ENCODE measurements around the gene HDLBP.

HDLBP gene

GRCh38 chr2:241274127-241274526, 41.3 kb downstream of the HDLBP start:
- TF ChIP-seq, protein P1, sequence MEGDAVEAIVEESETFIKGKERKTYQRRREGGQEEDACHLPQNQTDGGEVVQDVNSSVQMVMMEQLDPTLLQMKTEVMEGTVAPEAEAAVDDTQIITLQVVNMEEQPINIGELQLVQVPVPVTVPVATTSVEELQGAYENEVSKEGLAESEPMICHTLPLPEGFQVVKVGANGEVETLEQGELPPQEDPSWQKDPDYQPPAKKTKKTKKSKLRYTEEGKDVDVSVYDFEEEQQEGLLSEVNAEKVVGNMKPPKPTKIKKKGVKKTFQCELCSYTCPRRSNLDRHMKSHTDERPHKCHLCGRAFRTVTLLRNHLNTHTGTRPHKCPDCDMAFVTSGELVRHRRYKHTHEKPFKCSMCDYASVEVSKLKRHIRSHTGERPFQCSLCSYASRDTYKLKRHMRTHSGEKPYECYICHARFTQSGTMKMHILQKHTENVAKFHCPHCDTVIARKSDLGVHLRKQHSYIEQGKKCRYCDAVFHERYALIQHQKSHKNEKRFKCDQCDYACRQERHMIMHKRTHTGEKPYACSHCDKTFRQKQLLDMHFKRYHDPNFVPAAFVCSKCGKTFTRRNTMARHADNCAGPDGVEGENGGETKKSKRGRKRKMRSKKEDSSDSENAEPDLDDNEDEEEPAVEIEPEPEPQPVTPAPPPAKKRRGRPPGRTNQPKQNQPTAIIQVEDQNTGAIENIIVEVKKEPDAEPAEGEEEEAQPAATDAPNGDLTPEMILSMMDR (IDR thresholded peaks at IDR 0.05) = no peak
- DNase-seq (ENCODE audit: low spot score) = no peak
- H3K27ac ChIP-seq = no peak overlapping the region
- no peak overlapping the region for H3K4me3 ChIP-seq

GRCh38 chr2:241273210-241274020, 42.1 kb downstream of the HDLBP start:
- DNase-seq (ENCODE audit: low spot score) = no peak
- H3K4me3 ChIP-seq = peak overlapping the region; percentile 98
- TF ChIP-seq, protein P1 (IDR thresholded peaks at IDR 0.05) = no peak
- peak overlapping the region; percentile 96 to 98 for H3K27ac ChIP-seq

GRCh38 chr2:241272303-241273209, 42.9 kb downstream of the HDLBP start:
- TF ChIP-seq, protein P1 (IDR thresholded peaks at IDR 0.05) = no peak
- peak; percentile 84 for DNase-seq (ENCODE audit: low spot score)
- H3K4me3 ChIP-seq = peak overlapping the region; percentile 98
- H3K27ac ChIP-seq = peak overlapping the region; percentile 96 to 98

DNA sequence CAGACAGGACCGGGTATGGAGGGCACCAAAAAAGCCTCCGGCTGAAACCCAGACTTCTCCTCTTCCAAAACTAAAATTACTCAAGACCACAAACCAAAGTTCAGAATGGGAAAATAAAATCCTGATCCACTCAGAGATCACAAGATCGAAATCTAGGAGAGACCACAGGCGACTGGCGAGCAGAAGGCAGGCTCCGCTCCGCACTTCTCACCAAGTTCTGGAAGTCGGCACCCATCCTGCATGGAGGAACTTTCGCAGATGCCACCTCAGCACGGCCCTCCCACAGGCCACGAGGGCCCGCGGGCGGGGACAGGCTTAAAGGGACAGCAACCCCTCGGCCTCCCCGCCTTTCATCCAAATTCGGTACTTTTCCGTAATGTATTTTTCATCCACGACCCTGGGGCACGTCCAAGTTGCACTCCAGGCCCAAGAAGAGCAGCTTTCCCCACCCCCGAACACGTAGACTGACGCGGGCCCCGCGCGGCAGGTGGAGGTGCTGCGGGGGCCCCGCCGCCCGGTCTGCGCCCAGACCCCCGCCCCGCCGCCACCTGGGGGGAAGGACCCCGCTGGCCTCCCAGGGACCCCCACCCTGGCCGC, 43.7 kb downstream of the HDLBP start:
- peak; percentile 93 for DNase-seq (ENCODE audit: low spot score)
- H3K27ac ChIP-seq = peak overlapping the region; percentile 96 to 98

GRCh38 chr2:241270531-241270930, 44.9 kb downstream of the HDLBP start:
- H3K4me3 ChIP-seq = peak overlapping the region; percentile 98
- no peak for DNase-seq (ENCODE audit: low spot score)
- TF ChIP-seq, protein P1 (IDR thresholded peaks at IDR 0.05) = no peak
- H3K27ac ChIP-seq = no peak overlapping the region

More for the DNA sequence above, 43.7 kb downstream of the HDLBP start:
- TF ChIP-seq, protein P1 (IDR thresholded peaks at IDR 0.05) = no peak
- H3K4me3 ChIP-seq = peak overlapping the region; percentile 98

- Histone ChIP-seq H3K27ac (no peak overlapping the region), H3K4me3 (peak overlapping the region; percentile 98)
- DNase-seq (ENCODE audit: low spot score) = no peak
- TF ChIP-seq, protein P1 (IDR thresholded peaks at IDR 0.05) = no peak
These were observed 45.6 kb downstream of the HDLBP start for GRCh38 chr2:241269707-241270520.

Measured in coronary artery (tissue), 2 donors.